Measurements from ENCODE around the gene LHPP.
"Not testable (repeated sequence)": the region's sequence is repeated elsewhere in the genome, so short reads cannot be mapped to it uniquely, and the experiment has no call there.

The LHPP gene

DNA sequence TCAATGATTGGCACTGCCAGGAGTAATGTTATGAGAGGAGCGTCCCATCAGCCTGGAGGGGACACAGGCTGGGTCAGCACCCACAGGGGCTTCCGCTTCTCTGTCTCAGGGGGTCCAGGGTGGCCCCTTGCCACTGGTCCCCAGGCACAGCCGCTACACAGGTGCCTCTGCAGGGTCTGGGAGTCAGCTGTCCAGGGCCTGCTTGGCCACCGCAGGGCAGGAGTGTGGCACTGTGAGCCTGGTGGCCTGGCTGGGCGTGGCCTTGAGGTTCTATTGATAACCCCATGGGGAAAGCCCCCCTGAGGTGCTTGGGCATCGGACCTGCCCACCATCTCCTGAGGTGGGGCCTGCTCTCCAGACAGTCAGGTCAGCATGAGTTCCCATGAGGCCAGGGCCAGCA lies 136.6 kb downstream of the LHPP start:
- DNase-seq = no peak

GRCh38 chr10:124598773-124599587 lies 137.4 kb downstream of the LHPP start:
- no peak for DNase-seq

- no peak for DNase-seq
These were observed 138.0 kb downstream of the LHPP start for GRCh38 chr10:124599588-124600050.

DNA sequence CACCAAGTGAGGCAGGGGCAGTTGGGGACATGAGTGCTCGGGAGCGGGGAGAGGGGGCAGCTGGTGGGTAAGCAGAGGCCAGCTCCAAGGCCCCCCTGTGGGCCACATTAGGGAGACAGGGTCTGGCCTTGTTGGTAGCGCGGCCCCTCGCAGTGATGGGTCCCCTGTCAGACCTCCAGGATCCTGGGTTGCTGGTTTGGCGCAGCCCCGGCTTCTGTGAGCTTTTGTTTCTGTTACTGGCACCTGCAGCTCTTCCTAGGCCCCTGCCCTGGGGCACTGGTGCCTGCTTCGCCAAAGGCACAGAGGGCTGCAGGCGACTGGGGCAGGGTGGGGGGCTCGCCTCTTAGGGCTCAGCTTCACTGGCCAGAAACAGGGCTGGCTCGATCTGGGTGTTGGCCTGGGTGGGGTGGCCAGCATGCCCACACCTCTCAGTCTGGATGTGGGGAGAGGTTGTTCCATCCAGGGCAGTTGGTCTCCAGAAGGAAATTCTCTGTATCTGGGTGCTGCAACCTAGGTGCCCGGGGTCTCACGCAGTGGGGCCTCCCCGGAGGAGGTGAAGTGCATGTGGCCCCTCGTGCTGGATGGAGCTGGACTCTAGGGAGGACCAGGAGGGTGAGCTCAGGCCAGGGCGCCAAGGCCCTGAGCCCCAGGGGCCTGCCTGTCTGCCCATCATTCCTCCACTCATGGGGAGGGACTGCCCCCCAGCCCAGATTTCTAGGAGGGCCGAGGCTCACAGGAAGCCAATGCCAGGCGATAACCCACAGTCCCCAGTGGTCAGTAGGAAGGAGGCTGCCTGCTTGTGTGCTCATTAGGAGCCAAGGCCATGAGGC lies 138.6 kb downstream of the LHPP start:
- DNase-seq = no peak

- DNase-seq = no peak
These were observed 139.4 kb downstream of the LHPP start for GRCh38 chr10:124601016-124601415.

- DNase-seq = no peak
These were observed 140.0 kb downstream of the LHPP start for GRCh38 chr10:124601431-124602120.

DNA sequence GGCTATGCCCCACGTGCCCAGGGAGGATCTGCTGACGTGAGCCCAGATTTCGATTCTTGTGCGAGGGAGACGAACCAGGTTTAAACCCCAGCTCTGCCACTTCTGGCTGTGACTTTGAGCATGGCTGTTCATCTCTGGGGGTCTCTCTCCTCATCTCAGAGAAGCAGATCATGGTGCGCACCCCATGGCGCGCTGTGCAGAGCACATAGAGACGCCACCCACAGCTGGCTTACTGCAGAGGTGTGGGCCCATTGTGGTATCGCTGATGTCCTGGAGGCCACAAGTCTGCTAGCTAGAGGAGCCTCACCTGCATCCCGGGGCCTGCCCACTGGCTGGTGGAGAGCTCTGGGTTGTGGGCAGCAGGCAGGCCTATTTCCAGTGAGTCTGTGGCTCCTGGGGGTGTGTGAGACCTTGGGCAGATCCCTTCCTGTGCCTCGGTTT lies 140.5 kb downstream of the LHPP start:
- DNase-seq = no peak

DNA sequence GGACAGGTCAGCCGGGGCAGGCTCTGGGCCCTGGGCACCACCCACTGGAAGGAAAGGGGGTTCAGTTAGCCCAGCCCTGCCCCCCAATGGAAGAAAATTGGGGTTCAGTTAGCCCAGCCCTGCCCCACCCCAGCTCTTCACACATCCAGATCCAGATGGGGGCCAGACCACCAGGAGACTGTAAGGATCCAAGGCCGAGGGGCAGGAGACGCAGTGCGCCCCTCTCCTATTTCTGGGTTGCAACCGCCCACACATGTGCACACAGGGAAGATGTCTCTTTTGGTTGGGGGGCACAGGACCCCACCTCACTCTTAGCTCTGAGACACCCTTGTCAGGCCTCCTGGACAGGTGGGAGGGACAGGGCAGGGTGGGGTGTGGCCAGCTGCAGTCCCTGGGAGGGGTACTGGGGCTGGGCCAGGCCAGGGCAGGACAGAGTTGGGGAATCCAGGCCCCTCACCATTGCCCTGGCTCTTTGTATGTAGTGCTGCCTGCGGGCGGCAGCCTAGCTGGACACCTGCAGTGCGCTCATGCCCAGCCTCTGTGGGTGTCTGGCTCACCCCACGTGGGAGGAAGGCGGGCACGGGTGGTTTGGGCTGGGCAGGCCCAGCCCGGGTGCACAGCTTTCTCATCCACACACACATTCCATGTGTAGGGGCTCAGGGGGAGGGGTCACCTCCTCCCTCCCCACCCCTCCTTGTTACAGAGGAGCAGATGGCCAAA lies 141.2 kb downstream of the LHPP start:
- DNase-seq = no peak

GRCh38 chr10:124603376-124604213 lies 142.0 kb downstream of the LHPP start:
- no peak for DNase-seq

DNA sequence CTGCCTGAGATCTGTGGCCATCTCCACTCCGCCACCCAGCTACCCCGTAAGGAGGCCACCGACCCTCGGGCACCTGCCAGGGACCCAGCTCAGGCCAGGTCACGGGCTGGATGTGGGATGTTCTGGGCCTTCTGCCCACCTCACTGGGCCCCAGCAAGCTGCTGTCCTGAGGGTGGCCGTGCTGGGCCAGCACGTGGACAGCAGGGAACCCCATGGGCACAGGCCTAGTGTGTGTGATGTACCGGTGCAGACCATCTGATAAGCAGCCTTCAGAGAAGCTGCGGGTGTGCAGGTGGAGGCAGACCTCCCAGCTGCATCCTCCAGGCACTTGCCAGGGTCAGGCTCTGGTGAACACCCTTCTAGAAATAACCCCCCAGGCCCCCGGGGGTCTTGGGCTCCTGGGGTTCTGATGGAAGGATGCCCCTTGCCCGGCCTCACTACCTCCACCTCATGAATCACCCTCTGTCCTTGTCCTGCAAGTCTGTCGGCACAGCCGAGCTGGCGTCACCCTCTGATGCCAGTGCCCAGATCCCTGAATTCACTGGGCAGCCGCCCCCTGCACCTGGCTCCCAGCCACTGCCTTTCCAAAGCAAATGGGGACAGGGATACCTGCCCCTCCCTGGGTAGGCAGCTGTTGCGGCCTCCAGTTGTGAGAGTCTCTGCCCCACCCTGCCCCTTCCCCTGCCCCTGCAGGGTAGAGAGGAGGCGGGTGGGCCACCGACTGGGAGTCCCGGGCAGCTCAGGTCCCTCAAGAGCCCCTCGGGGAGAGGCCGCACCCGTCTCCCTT lies 142.8 kb downstream of the LHPP start:
- no peak for DNase-seq

DNA sequence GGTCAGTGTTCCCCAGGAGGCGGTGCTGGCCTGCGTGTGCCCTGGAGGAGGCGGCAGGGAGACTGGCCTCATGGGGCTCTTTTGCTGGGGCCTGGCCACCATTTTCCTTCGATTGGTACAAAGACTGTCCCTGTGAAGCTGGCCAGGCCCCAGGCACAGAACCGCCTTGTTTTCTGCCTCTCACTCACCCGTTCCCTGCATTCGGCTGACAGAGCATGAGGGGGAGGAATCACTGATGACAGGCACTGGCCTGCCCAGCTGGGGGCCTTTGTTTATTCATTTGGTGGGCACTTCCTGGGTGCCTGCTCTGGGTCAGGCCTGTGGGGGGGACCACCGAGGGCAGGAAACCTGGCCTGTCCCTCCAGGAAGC lies 143.4 kb downstream of the LHPP start:
- DNase-seq = no peak

DNA sequence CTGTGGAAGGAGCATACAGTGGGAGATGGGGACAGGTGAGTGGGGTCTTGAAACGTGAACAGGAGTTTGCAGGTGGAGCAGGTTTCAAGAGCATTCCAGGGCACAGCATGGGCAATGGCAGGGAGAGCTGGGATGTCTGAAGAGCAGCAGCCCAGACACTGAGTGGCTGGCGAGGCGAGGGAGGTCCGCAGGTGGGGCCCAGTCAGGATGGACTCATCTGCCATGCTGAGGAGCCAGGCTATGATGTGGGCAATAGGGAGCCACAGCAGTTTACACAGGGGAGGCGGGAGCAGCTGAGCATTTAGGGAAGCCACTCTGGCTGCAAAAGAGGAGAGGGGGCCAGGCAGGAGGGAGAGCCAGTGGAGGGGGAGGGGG lies 143.8 kb downstream of the LHPP start:
- DNase-seq = no peak

- DNase-seq = no peak
These were observed 144.5 kb downstream of the LHPP start for GRCh38 chr10:124605856-124606812.

DNA sequence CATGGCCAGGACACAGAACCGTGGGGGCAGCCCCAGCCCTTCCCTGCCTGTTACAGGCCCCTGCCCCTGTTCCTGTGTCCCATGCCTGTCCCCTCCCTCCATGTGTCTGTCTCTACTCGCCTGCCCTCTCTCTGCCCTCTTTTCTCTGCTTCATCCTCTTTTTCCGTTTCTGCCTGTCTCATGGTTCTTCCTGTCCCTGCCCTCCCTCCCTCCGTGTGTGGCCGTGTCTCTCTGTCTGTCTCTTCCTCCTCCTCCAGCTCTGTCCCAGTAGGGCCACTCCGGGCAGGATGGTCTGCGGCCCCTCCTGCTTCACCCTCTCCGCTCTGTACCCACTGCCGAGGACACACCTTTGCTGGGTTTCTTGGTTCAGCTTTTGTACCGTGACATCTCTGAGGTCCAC lies 145.2 kb downstream of the LHPP start:
- no peak for DNase-seq

GRCh38 chr10:124607693-124608092 lies 146.1 kb downstream of the LHPP start:
- no peak for DNase-seq

DNA sequence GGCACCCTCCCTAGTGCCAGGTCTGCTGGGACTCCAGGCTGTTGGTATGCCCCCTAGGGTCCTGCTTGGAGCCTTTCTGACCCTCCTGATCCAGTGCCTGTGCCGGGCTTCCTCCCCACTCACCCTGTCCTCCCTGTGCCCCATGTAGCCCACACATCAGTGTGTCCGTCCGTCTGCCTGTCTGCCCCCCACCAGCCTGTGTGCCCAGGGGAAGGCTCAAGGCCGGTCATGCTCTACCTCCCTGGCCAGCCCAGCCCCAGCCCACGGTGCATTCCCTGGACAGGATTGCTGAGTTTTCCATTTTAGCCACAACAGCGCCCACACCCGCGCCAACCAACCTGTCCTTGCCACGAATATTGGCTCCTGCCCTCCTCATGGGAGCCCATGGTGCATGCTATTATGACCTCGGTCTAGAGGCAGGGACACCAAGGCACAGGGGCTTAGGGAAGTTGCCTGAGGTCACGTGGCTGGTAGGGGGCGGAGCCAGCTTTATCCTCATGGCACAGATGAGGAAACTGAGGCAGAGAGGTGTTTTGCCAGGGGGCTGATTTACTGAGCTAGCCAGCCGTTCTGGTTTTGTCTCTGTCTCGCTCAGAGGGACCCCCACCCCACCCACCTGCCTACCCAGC lies 146.6 kb downstream of the LHPP start:
- DNase-seq = no peak

DNA sequence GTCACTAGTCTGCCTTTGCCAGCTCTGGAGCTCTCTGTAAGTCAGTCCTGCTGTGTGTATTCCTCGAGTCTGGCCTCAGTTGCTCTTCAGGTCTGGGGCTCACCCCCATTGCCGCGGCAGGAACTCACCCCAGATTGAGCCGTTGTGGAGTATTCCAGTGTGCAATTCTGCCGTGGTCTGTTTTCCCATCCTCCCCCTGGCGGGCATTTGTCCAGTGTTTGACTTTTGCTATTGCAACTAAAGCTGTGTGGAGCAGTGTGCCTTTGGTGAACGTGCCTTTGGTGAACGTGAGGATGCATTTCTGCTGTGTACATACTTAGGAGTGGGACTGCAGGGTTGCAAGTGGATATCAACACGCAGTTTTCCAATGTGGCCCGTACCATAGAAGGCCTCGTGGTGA lies 148.1 kb downstream of the LHPP start:
- no peak for DNase-seq

- not testable (repeated sequence) for DNase-seq
These were observed 148.6 kb downstream of the LHPP start for GRCh38 chr10:124610186-124610585.

GRCh38 chr10:124610851-124611250 lies 149.2 kb downstream of the LHPP start:
- DNase-seq = not testable (repeated sequence)
